NCI-H2029 (cell line): ENCODE results near the gene CD226.
"Not testable (repeated sequence)": the region's sequence is repeated elsewhere in the genome, so short reads cannot be mapped to it uniquely, and the experiment has no call there.

Experiments used
- DNase-seq: peaks from one replicate; lab custom pipeline; 2025; lab: John Stamatoyannopoulos, UW

CD226 gene

GRCh38 chr18:69947361-69948133, at the start of gene CD226:
Gene CD226 (minus strand): TSS chr18:69947873. CDS start chr18:69947406, 467 bp downstream.
- no peak for DNase-seq

GRCh38 chr18:69996951-69997798, 49.5 kb upstream of the CD226 start:
- DNase-seq: no peak

GRCh38 chr18:69996417-69996816, 48.7 kb upstream of the CD226 start:
- DNase-seq: no peak

GRCh38 chr18:69995774-69996173, 48.1 kb upstream of the CD226 start:
- no peak for DNase-seq

GRCh38 chr18:69992776-69993175, 45.1 kb upstream of the CD226 start:
- DNase-seq: no peak

GRCh38 chr18:69987870-69988269, 40.2 kb upstream of the CD226 start:
- no peak for DNase-seq

- no peak for DNase-seq
Observed at GRCh38 chr18:69985239-69985638, 37.6 kb upstream of the CD226 start.

- DNase-seq: no peak
Observed at GRCh38 chr18:69982417-69982816, 34.7 kb upstream of the CD226 start.

- DNase-seq: no peak
Observed at GRCh38 chr18:69981948-69982347, 34.3 kb upstream of the CD226 start.

GRCh38 chr18:69980982-69981804, 33.5 kb upstream of the CD226 start:
- no peak for DNase-seq

GRCh38 chr18:69980509-69980908, 32.8 kb upstream of the CD226 start:
- no peak for DNase-seq

- DNase-seq: no peak
Observed at GRCh38 chr18:69978732-69979715, 31.4 kb upstream of the CD226 start.

GRCh38 chr18:69975294-69975693, 27.6 kb upstream of the CD226 start:
- not testable (repeated sequence) for DNase-seq

GRCh38 chr18:69974365-69974764, 26.7 kb upstream of the CD226 start:
- DNase-seq: no peak

GRCh38 chr18:69969491-69969890, 21.8 kb upstream of the CD226 start:
- no peak for DNase-seq

GRCh38 chr18:69968039-69968438, 20.4 kb upstream of the CD226 start:
- no peak for DNase-seq

- no peak for DNase-seq
Observed at GRCh38 chr18:69963196-69963595, 15.5 kb upstream of the CD226 start.

GRCh38 chr18:69961718-69962117, 14.0 kb upstream of the CD226 start:
- no peak for DNase-seq

- no peak for DNase-seq
Observed at GRCh38 chr18:69958422-69958821, 10.7 kb upstream of the CD226 start.

- DNase-seq: no peak
Observed at GRCh38 chr18:69957747-69958146, 10.1 kb upstream of the CD226 start.
